Stimulated activated CD4-positive, alpha-beta T cell treated with anti-CD3 and anti-CD28 coated beads, Interleukin-2, amount 100 ng/mL, for 24 hours (primary cell): Measurements from ENCODE around the gene AHCYL1.
A peak's percentile ranks its signal among the peaks of the same experiment; 100 is the strongest.

Experiments
- DNase-seq, 2 donors: peaks; one replicate each; pipeline ENCODE4 v3.0.0-alpha.2; 2020

AHCYL1 gene

GRCh38 chr1:110040548-110040947, 56.0 kb downstream of the AHCYL1 start:
- peak; percentile 20 to 44 for DNase-seq

- DNase-seq = no peak
Measured at GRCh38 chr1:110043016-110043415, 58.5 kb downstream of the AHCYL1 start.

GRCh38 chr1:110047463-110047862, 62.9 kb downstream of the AHCYL1 start:
- no peak for DNase-seq

GRCh38 chr1:110048240-110048639, 63.7 kb downstream of the AHCYL1 start:
- no peak for DNase-seq

- DNase-seq = no peak
Measured at GRCh38 chr1:110048923-110049601, 64.5 kb downstream of the AHCYL1 start.

GRCh38 chr1:110049801-110050601, 65.4 kb downstream of the AHCYL1 start:
- DNase-seq = no peak

- no peak for DNase-seq
Measured at GRCh38 chr1:110050602-110051261, 66.2 kb downstream of the AHCYL1 start.

GRCh38 chr1:110051262-110051648, 66.7 kb downstream of the AHCYL1 start:
- DNase-seq = no peak

- peak; percentile 82 for DNase-seq
Measured at GRCh38 chr1:110053552-110054428, 69.2 kb downstream of the AHCYL1 start.

GRCh38 chr1:110055493-110056284, 71.1 kb downstream of the AHCYL1 start:
- no peak for DNase-seq

- no peak for DNase-seq
Measured at GRCh38 chr1:110056285-110056683, 71.7 kb downstream of the AHCYL1 start.

GRCh38 chr1:110056776-110057175, 72.2 kb downstream of the AHCYL1 start:
- no peak for DNase-seq

- no peak for DNase-seq
Measured at GRCh38 chr1:110057963-110058518, 73.5 kb downstream of the AHCYL1 start.

GRCh38 chr1:110058591-110058990, 74.0 kb downstream of the AHCYL1 start:
- no peak for DNase-seq

- DNase-seq = no peak
Measured at GRCh38 chr1:110059133-110059863, 74.7 kb downstream of the AHCYL1 start.

GRCh38 chr1:110060034-110060661, 75.6 kb downstream of the AHCYL1 start:
- peak; percentile 83 to 84 for DNase-seq

- no peak for DNase-seq
Measured at GRCh38 chr1:110060662-110061060, 76.1 kb downstream of the AHCYL1 start.

GRCh38 chr1:110061341-110061740, 76.8 kb downstream of the AHCYL1 start:
- no peak for DNase-seq

GRCh38 chr1:110062612-110063011, 78.0 kb downstream of the AHCYL1 start:
- no peak for DNase-seq

GRCh38 chr1:110063781-110064180, 79.2 kb downstream of the AHCYL1 start:
- DNase-seq = no peak
